Fibroblast of lung (primary cell): ENCODE data around the gene KASH5.

ENCODE experiments used
- CTCF ChIP-seq, 2 donors: IDR thresholded peaks in 1 of 2; conservative IDR thresholded peaks in 1 of 2; 1 replicate in 1 of 2; 2 replicates in 1 of 2; pipeline ENCODE4 v1.5.1; 2011 to 2012; ENCODE audit warnings: low read length in 2 of 2, control low read depth in 1 of 2, inconsistent platforms in 1 of 2, low read depth in 1 of 2, mild to moderate bottlenecking in 1 of 2
- EZH2 ChIP-seq: IDR thresholded peaks from 2 replicates; pipeline ENCODE4 v1.5.1; 2012; ENCODE audit warnings: low read length, control low read depth, mild to moderate bottlenecking; ENCODE audit errors: missing control alignments

- no peak for TF ChIP-seq CTCF (conservative IDR thresholded peaks at IDR 0.05 in 1 of 2, IDR thresholded peaks at IDR 0.05 in 1 of 2; ENCODE audit: low read depth in 1 of 2, low read length in 2 of 2)
- no peak for TF ChIP-seq EZH2
Measured at GRCh38 chr19:49437231-49437630, 49.2 kb downstream of the KASH5 start.
